Measurements from ENCODE around the gene MRTFB.

Gene MRTFB

GRCh38 chr16:14063618-14064581, 7.2 kb upstream of the MRTFB start:
- H3K4me1 ChIP-seq (ENCODE audit: insufficient read depth, low read length) = no peaks in the 10 kb centered on the region
- DNase-seq (no peak), ATAC-seq (ENCODE audit: insufficient read depth, low read depth) (no peak)
- TF ChIP-seq EZH2 (IDR thresholded peaks at IDR 0.05; ENCODE audit: borderline replicate concordance, low read depth, low read length, severe bottlenecking) (no peak), CTCF (IDR thresholded peaks at IDR 0.05; ENCODE audit: borderline replicate concordance, extremely low read depth, low read length, poor library complexity, severe bottlenecking) (no peak)
- H3K27me3 ChIP-seq (ENCODE audit: insufficient read depth, low read length, poor library complexity) = no peaks in the 10 kb centered on the region
- H4K20me1 ChIP-seq (ENCODE audit: insufficient read depth, low read length) = no peaks in the 10 kb centered on the region
- H3K36me3 ChIP-seq (ENCODE audit: insufficient read depth, low read length) = no peaks in the 10 kb centered on the region
- no peaks in the 10 kb centered on the region for H3K79me2 ChIP-seq (ENCODE audit: insufficient read depth, low read length)
- no peak overlapping the region for H3K9ac ChIP-seq (ENCODE audit: low read depth, low read length)
- H2AFZ ChIP-seq (ENCODE audit: low read depth, low read length) = no peak overlapping the region
- H3K4me2 ChIP-seq (ENCODE audit: insufficient read depth, low read length) = no peak overlapping the region
- no peak overlapping the region for H3K27ac ChIP-seq (ENCODE audit: low read length)
- no peak overlapping the region for H3K4me3 ChIP-seq (ENCODE audit: low read depth in 1 of 2, low read length in 2 of 2)
- no peaks in the 10 kb centered on the region for H3K9me3 ChIP-seq (ENCODE audit: insufficient read depth, low read length, severe bottlenecking)

- H3K79me2 ChIP-seq (ENCODE audit: insufficient read depth, low read length) = peaks cover 20% of the 10 kb centered on the region
- H4K20me1 ChIP-seq (ENCODE audit: insufficient read depth, low read length) = no peaks in the 10 kb centered on the region
- H3K9me3 ChIP-seq (ENCODE audit: insufficient read depth, low read length, severe bottlenecking) = no peaks in the 10 kb centered on the region
- no peak overlapping the region for H3K27ac ChIP-seq (ENCODE audit: low read length)
- no peak overlapping the region for H3K9ac ChIP-seq (ENCODE audit: low read depth, low read length)
- H3K4me2 ChIP-seq (ENCODE audit: insufficient read depth, low read length) = no peak overlapping the region
- DNase-seq (no peak), ATAC-seq (ENCODE audit: insufficient read depth, low read depth) (no peak)
- H2AFZ ChIP-seq (ENCODE audit: low read depth, low read length) = peak overlapping the region; percentile 100
- peaks cover 31% of the 10 kb centered on the region for H3K4me1 ChIP-seq (ENCODE audit: insufficient read depth, low read length)
- no peak overlapping the region for H3K4me3 ChIP-seq (ENCODE audit: low read depth in 1 of 2, low read length in 2 of 2)
- no peaks in the 10 kb centered on the region; the same call in 1 of the 2 replicates for H3K36me3 ChIP-seq (ENCODE audit: insufficient read depth, low read length)
- no peaks in the 10 kb centered on the region for H3K27me3 ChIP-seq (ENCODE audit: insufficient read depth, low read length, poor library complexity)
- TF ChIP-seq EZH2 (IDR thresholded peaks at IDR 0.05; ENCODE audit: borderline replicate concordance, low read depth, low read length, severe bottlenecking) (no peak), CTCF (IDR thresholded peaks at IDR 0.05; ENCODE audit: borderline replicate concordance, extremely low read depth, low read length, poor library complexity, severe bottlenecking) (no peak)
Measured at GRCh38 chr16:14069818-14070217, 1.3 kb upstream of the MRTFB start.

- no peak for DNase-seq
- H2AFZ ChIP-seq (ENCODE audit: low read depth, low read length) = peak overlapping the region; percentile 100
- peak overlapping the region; percentile 94 for H3K4me2 ChIP-seq (ENCODE audit: insufficient read depth, low read length)
- H4K20me1 ChIP-seq (ENCODE audit: insufficient read depth, low read length) = peaks cover 4% of the 10 kb centered on the region; the same call in 1 of the 2 replicates
- ATAC-seq (ENCODE audit: insufficient read depth, low read depth) = no peak
- peaks cover 4% of the 10 kb centered on the region for H3K36me3 ChIP-seq (ENCODE audit: insufficient read depth, low read length)
- TF ChIP-seq EZH2 (IDR thresholded peaks at IDR 0.05; ENCODE audit: borderline replicate concordance, low read depth, low read length, severe bottlenecking) (no peak), CTCF (IDR thresholded peaks at IDR 0.05; ENCODE audit: borderline replicate concordance, extremely low read depth, low read length, poor library complexity, severe bottlenecking) (no peak)
- H3K9ac ChIP-seq (ENCODE audit: low read depth, low read length) = peak overlapping the region; percentile 92
- H3K9me3 ChIP-seq (ENCODE audit: insufficient read depth, low read length, severe bottlenecking) = no peaks in the 10 kb centered on the region
- H3K4me1 ChIP-seq (ENCODE audit: insufficient read depth, low read length) = peaks cover 38% of the 10 kb centered on the region
- H3K27ac ChIP-seq (ENCODE audit: low read length) = peak overlapping the region; percentile 75
- peak overlapping the region; percentile 91 to 99; a peak in 3 of 4 replicates for H3K4me3 ChIP-seq (ENCODE audit: low read depth in 1 of 2, low read length in 2 of 2)
- H3K27me3 ChIP-seq (ENCODE audit: insufficient read depth, low read length, poor library complexity) = no peaks in the 10 kb centered on the region
- peaks cover 27% of the 10 kb centered on the region for H3K79me2 ChIP-seq (ENCODE audit: insufficient read depth, low read length)
Measured at GRCh38 chr16:14070555-14070876, 603 bp upstream of the MRTFB start.
